Nephron (organoid): ENCODE data around the gene CHMP2A.
A peak's percentile ranks its signal among the peaks of the same experiment; 100 is the strongest.

ENCODE experiments used
- H3K27ac Mint-ChIP-seq, 3 experiments: 2 replicates each; pipeline ENCODE4 v1.8.0; 2020; ENCODE audit warnings: mixed read lengths in 3 of 3, mild to moderate bottlenecking in 2 of 3, moderate library complexity in 1 of 3
- H3K27me3 Mint-ChIP-seq: 2 replicates; pipeline ENCODE4 v1.8.0; 2021; ENCODE audit warnings: low read depth, mild to moderate bottlenecking, moderate library complexity, mixed read lengths
- H3K36me3 Mint-ChIP-seq: 2 replicates; pipeline ENCODE4 v1.8.0; 2020; ENCODE audit warnings: low read depth, mixed read lengths
- H3K4me1 Mint-ChIP-seq: 2 replicates; pipeline ENCODE4 v1.8.0; 2020; ENCODE audit warnings: mixed read lengths
- H3K4me3 Mint-ChIP-seq, 3 experiments: 2 replicates each; pipeline ENCODE4 v1.8.0; 2020; ENCODE audit warnings: mild to moderate bottlenecking in 3 of 3, mixed read lengths in 3 of 3, moderate library complexity in 2 of 3
- H3K9me3 Mint-ChIP-seq: 2 replicates; pipeline ENCODE4 v1.8.0; 2020; ENCODE audit warnings: mixed read lengths
- TF ChIP-seq, protein P1 (sequence below), 3 experiments: fragments of 200-600 bp; sonication (generic); IDR thresholded peaks; one replicate each; pipeline ENCODE4 v1.5.0; 2021; ENCODE audit warnings: antibody characterized with exemption in 3 of 3; ENCODE audit not compliant: unreplicated experiment in 3 of 3

CHMP2A gene

GRCh38 chr19:58555920-58556621 is 1.2 kb upstream of the CHMP2A start:
- TF ChIP-seq, protein P1, sequence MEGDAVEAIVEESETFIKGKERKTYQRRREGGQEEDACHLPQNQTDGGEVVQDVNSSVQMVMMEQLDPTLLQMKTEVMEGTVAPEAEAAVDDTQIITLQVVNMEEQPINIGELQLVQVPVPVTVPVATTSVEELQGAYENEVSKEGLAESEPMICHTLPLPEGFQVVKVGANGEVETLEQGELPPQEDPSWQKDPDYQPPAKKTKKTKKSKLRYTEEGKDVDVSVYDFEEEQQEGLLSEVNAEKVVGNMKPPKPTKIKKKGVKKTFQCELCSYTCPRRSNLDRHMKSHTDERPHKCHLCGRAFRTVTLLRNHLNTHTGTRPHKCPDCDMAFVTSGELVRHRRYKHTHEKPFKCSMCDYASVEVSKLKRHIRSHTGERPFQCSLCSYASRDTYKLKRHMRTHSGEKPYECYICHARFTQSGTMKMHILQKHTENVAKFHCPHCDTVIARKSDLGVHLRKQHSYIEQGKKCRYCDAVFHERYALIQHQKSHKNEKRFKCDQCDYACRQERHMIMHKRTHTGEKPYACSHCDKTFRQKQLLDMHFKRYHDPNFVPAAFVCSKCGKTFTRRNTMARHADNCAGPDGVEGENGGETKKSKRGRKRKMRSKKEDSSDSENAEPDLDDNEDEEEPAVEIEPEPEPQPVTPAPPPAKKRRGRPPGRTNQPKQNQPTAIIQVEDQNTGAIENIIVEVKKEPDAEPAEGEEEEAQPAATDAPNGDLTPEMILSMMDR (IDR thresholded peaks at IDR 0.05; ENCODE audit: unreplicated experiment in 3 of 3), result no peak
- H3K9me3 Mint-ChIP-seq, result no peaks in the 10 kb centered on the region
- peaks cover 4% of the 10 kb centered on the region for H3K27me3 Mint-ChIP-seq
- peaks cover 44% of the 10 kb centered on the region for H3K4me1 Mint-ChIP-seq
- peak overlapping the region; percentile 98 to 100 (median 100) for H3K27ac Mint-ChIP-seq
- H3K4me3 Mint-ChIP-seq, result peak overlapping the region; percentile 91 to 98 (median 96)
- peaks cover 35% of the 10 kb centered on the region for H3K36me3 Mint-ChIP-seq

- Mint-ChIP-seq H3K27ac (peak overlapping the region; percentile 98 to 99 (median 99)), H3K4me1 (peaks cover 44% of the 10 kb centered on the region), H3K9me3 (no peaks in the 10 kb centered on the region)
Measured at GRCh38 chr19:58555369-58555885, 522 bp upstream of the CHMP2A start.

GRCh38 chr19:58553799-58554493 is 959 bp downstream of the CHMP2A start:
- H3K36me3 Mint-ChIP-seq, result peaks cover 47% of the 10 kb centered on the region
- TF ChIP-seq, protein P1 (IDR thresholded peaks at IDR 0.05; ENCODE audit: unreplicated experiment in 3 of 3), result no peak
- H3K9me3 Mint-ChIP-seq, result no peaks in the 10 kb centered on the region
- peaks cover 39% of the 10 kb centered on the region for H3K4me1 Mint-ChIP-seq
- H3K4me3 Mint-ChIP-seq, result peak overlapping the region; percentile 97 to 98 (median 97)
- H3K27me3 Mint-ChIP-seq, result peaks cover 4% of the 10 kb centered on the region
- peak overlapping the region; percentile 98 to 99 (median 99) for H3K27ac Mint-ChIP-seq

More at GRCh38 chr19:58555369-58555885, 522 bp upstream of the CHMP2A start:
- Mint-ChIP-seq H3K27me3 (peaks cover 4% of the 10 kb centered on the region), H3K4me3 (peak overlapping the region; percentile 97 to 98 (median 97)), H3K36me3 (peaks cover 38% of the 10 kb centered on the region)
- TF ChIP-seq, protein P1 (IDR thresholded peaks at IDR 0.05; ENCODE audit: unreplicated experiment in 3 of 3), result no peak

DNA sequence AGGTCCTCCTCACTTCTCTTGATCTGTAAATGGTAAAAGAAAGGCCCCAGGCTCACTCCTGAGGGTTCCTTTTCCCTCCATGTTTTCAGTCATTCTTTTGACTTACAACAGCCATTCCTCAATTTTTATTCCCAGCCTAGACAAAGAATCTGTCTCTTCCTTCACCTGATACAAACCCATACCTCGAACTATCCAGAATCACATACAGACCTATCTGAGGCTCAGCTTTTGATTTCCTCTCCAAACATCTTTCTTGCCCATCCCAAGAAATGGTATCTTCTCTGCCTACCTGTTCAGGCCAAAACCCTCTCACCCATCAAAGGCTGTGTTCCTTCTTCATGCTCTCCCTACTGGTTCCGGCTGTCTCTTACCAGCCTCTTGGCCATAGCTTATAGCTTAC is 2.2 kb downstream of the CHMP2A start:
- peaks cover 39% of the 10 kb centered on the region for H3K4me1 Mint-ChIP-seq
- peak overlapping the region; percentile 22 to 54 (median 33) for H3K4me3 Mint-ChIP-seq
- H3K9me3 Mint-ChIP-seq, result no peaks in the 10 kb centered on the region
- peaks cover 1% of the 10 kb centered on the region for H3K27me3 Mint-ChIP-seq
- H3K36me3 Mint-ChIP-seq, result peaks cover 58% of the 10 kb centered on the region
- peak overlapping the region in 2 of 3 experiments; percentile 18 to 53 for H3K27ac Mint-ChIP-seq
- TF ChIP-seq, protein P1 (IDR thresholded peaks at IDR 0.05; ENCODE audit: unreplicated experiment in 3 of 3), result no peak

- TF ChIP-seq, protein P1 (IDR thresholded peaks at IDR 0.05; ENCODE audit: unreplicated experiment in 3 of 3), result no peak
- Mint-ChIP-seq H3K9me3 (no peaks in the 10 kb centered on the region), H3K27me3 (no peaks in the 10 kb centered on the region), H3K4me1 (peaks cover 40% of the 10 kb centered on the region), H3K36me3 (peaks cover 63% of the 10 kb centered on the region), H3K27ac (no peak overlapping the region), H3K4me3 (peak overlapping the region; percentile 16 to 54 (median 22))
Measured at GRCh38 chr19:58551577-58552471, 3.1 kb downstream of the CHMP2A start.
